Psoas muscle (tissue), 8 donors: Measurements from ENCODE around the gene MX2. TPM values are rescaled to one million over a fixed set of nuclear protein-coding genes. Genes with fewer than 3 reads are reported as not detected.
A peak's percentile ranks its signal among the peaks of the same experiment; 100 is the strongest.

Source experiments
- ATAC-seq, 4 donors: fragments of 200-7000 bp; cut with Tn5 transposase; one replicate each; pipeline ENCODE4 v1.9.1; 2020; ENCODE audit warnings: moderate library complexity in 3 of 4, mild to moderate bottlenecking in 2 of 4
- DNase-seq, 2 donors: peaks; one replicate each; pipeline ENCODE4 v3.0.0-alpha.2; 2020
- H3K27ac ChIP-seq: fragments of 200-600 bp; one replicate; pipeline ENCODE4 v1.8.0; 2022
- H3K27me3 ChIP-seq, 3 donors: fragments of 200-600 bp in 1 of 3; one replicate each; pipeline versions ENCODE4 v1.6.1 to v1.8.0; 2013 to 2022; ENCODE audit warnings: low read length in 2 of 3, mild to moderate bottlenecking in 2 of 3, moderate library complexity in 1 of 3; ENCODE audit not compliant: insufficient read depth in 3 of 3
- H3K36me3 ChIP-seq, 2 donors: fragments of 200-600 bp in 1 of 2; one replicate each; pipeline versions ENCODE4 v1.6.1 to v1.8.0; 2013 to 2022; ENCODE audit warnings: low read depth in 1 of 2, mild to moderate bottlenecking in 1 of 2, moderate library complexity in 1 of 2; ENCODE audit not compliant: insufficient read depth in 1 of 2
- H3K4me1 ChIP-seq: fragments of 200-600 bp; one replicate; pipeline ENCODE4 v1.8.0; 2022
- H3K4me3 ChIP-seq: fragments of 200-600 bp; one replicate; pipeline ENCODE4 v1.8.0; 2022; ENCODE audit warnings: mild to moderate bottlenecking
- H3K9me3 ChIP-seq: fragments of 200-600 bp; one replicate; pipeline ENCODE4 v1.8.0; 2022
- WGBS, 3 donors: extraction: QIAGEN DNeasy Blood & Tissue Kit; methylation state at CpG; one replicate each; pipeline versions ENCODE4 v1.1.6 to v1.1.7; 2013; 5-methylcytosine and 5-hydroxymethylcytosine counted together
- intact Hi-C, 2 donors: fragments of 100-400 bp; cut with DNase I; formaldehyde crosslinking; loops; one replicate each; pipeline versions ENCODE4 v1.11.0 to v1.14.2; 2022
- polyA plus RNA-seq, 3 donors: library from polyadenylated mRNA; stranded (reverse); fragments of 200-250 nt; gene quantifications; one replicate each; pipeline ENCODE4 v1.2.3, GENCODE V29; 2013
- total RNA-seq, 4 donors: library from RNA; stranded (reverse); fragmentation: NEBNext Ultra II Directional in 2 of 4; extraction: Animal tissue kit (Norgen Biotek cat#: 25700) in 2 of 4; gene quantifications; one replicate each; pipeline versions ENCODE4 v1.2.1 to v1.2.4, GENCODE V29; 2021 to 2023
- TF ChIP-seq, protein P1 (sequence below): fragments of 200-600 bp; IDR thresholded peaks from one replicate; pipeline ENCODE4 v1.8.0; 2022; ENCODE audit warnings: antibody characterized with exemption
- donor health status: healthy with polysubstance abuse.
- donor health status: DM: no; HTN: no; CAD: no; lungs with moderate emphysema.
- donor health status: Bipolar disorder and iron deficiency.
- donor health status: healthy.
- donor health status: DM: yes; HTN: yes; CAD: no.
- donor health status: DM: no; HTN: no; CAD: no.
- donor health status: DM: no; HTN: no; CAD: no.
- donor health status: DM: yes; HTN: yes; CAD: no.

The MX2 gene
- total and polyA plus RNA-seq, 7 donors, result 1.2 to 3.6 (median 2.7) TPM

DNA sequence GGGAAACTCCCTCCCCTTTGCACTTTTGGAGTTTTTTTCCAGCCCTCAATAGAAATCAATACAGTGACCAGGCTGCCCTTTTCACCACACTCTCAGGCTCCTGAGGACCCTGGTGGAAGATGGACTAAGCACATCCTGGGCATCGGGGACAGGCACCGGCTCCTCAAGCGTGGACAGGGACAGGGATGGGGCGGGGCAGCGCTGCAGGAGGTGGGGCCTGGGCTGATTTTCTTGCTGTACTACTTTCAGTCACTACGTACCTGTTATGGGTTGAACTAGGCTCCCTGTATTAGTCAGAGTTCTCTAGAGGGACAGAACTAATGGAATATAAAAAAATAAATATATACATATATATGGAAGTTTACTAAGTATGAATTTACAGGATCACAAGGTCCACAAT, 2.5 kb downstream of the MX2 start:
- H3K4me1 ChIP-seq, result no peaks in the 10 kb centered on the region
- H3K4me3 ChIP-seq, result no peak overlapping the region
- TF ChIP-seq, protein P1, sequence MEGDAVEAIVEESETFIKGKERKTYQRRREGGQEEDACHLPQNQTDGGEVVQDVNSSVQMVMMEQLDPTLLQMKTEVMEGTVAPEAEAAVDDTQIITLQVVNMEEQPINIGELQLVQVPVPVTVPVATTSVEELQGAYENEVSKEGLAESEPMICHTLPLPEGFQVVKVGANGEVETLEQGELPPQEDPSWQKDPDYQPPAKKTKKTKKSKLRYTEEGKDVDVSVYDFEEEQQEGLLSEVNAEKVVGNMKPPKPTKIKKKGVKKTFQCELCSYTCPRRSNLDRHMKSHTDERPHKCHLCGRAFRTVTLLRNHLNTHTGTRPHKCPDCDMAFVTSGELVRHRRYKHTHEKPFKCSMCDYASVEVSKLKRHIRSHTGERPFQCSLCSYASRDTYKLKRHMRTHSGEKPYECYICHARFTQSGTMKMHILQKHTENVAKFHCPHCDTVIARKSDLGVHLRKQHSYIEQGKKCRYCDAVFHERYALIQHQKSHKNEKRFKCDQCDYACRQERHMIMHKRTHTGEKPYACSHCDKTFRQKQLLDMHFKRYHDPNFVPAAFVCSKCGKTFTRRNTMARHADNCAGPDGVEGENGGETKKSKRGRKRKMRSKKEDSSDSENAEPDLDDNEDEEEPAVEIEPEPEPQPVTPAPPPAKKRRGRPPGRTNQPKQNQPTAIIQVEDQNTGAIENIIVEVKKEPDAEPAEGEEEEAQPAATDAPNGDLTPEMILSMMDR, result no peak
- no peaks in the 10 kb centered on the region for H3K36me3 ChIP-seq
- intact Hi-C loops, result no loop called here
- DNase-seq, result no peak
- H3K27me3 ChIP-seq, result peaks cover 0 to 7% (median 0%) of the 10 kb centered on the region in 3 donors
- ATAC-seq, result no peak
- H3K9me3 ChIP-seq, result no peaks in the 10 kb centered on the region
- WGBS, 3 donors, result 79 to 83% (median 82%) methylated on average over 6 of the region's 6 CpGs
- no peak overlapping the region for H3K27ac ChIP-seq

DNA sequence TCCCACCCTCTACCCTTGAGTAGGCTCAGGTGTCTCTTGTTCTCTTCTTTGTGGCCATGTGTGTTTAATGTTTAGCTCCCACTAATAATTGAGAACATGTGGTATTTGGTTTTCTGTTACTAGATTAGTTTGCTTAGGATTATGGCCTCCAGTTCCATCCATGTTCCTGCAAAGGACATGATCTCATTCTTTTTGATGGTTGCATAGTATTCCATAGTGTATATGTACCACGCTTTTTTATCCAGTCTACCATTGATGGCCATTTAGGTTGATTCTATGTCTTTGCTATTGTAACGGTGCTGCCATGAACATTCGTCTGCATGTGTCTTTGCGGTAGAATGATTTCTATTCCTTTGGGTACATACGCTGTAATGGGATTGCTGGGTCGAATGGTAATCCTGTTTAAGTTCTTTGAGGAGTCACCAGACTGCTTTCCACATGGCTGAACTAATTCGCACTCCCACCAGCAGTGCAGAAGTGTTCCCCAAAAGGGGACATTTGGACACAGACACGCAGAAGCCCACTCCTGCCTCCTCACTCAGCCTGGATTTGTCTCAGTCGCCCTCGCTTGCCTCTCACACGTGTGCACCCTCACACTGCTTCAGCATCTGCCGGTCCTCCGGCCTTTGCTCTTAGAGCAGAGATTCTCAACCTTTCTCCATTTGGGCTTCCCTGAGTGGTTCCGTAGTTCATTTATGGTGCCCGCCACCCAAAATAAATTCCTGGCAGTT, 3.7 kb downstream of the MX2 start:
- WGBS, 3 donors, result 94 to 97% (median 96%) methylated on average over 15 of the region's 15 CpGs
- Histone ChIP-seq H3K9me3 (no peaks in the 10 kb centered on the region), H3K4me1 (no peaks in the 10 kb centered on the region), H3K36me3 (no peaks in the 10 kb centered on the region), H3K27me3 (peaks cover 0 to 7% (median 0%) of the 10 kb centered on the region in 3 donors), H3K27ac (no peak overlapping the region), H3K4me3 (no peak overlapping the region)
- TF ChIP-seq, protein P1, result no peak
- DNase-seq (no peak), ATAC-seq (no peak)
- intact Hi-C loops, result no loop called here

DNA sequence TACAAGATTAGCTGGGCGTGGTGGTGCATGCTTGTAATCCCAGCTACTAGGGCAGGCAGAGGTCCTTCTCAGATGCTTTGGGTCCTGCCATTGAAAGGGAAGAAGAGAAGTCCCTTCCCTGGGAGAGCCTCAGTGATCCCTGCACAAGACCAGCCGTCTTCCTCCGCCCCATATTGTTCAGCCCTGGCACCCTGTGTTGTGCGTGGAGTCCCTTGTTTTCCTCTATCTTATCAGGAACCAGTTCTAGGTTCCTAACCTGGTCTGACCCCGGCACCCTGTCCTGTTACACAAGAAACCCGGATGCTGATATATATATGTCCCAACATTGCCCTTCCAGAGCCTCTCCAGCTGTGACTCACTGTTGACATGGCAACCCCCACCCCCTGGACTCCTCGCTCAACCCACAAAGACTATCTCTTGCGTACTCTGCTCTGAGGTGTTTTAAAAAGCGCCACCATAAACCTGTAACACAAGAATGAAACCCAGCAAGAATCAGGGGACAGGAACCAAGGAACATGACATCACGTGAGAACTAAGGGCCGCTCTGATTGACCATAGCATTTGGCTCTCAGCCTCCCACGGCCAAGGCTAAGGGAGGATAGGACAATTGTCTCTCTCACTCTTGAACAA, 4.8 kb downstream of the MX2 start:
- DNase-seq (peak in 1 of 2 donors; percentile 41), ATAC-seq (peak in 1 of 4 donors; percentile 26)
- 66 to 72% (median 68%) methylated on average over 12 of the region's 12 CpGs for WGBS, 3 donors
- intact Hi-C loops, result no loop called here
- TF ChIP-seq, protein P1, result no peak
- Histone ChIP-seq H3K27ac (no peak overlapping the region), H3K36me3 (no peaks in the 10 kb centered on the region), H3K4me1 (no peaks in the 10 kb centered on the region), H3K9me3 (no peaks in the 10 kb centered on the region), H3K27me3 (peaks cover 0 to 12% (median 0%) of the 10 kb centered on the region in 3 donors), H3K4me3 (no peak overlapping the region)

DNA sequence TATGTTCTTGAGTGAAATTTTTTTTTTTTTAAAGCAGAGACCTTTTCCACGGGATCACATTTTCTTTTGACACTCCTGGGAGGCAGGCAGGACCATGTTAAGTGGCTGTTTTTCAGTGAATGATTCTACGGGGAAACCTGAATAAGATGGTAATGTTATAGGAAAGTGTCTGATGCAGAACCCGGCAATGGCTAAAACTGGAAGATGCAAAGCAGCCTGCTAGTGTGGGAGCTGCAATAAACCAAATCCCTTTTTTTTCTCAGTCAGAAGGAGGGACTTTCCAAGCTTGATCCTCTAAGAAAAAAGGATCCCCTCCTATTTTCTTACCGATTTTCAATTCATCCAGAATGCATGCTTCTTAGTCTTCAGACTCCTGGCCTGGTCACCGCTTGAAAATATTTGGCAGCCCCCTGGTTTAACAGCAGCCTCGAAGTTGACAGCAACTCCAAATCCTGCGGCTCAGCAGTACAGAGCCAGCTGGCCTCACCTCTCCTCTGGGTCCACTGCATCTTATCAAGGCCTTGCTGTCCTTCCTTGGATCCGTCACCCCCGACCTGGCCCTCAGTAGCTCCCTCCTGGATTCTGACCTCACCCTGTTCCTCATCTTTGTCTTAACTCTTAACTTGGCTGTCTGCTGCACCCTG, 5.6 kb downstream of the MX2 start:
- no peaks in the 10 kb centered on the region for H3K9me3 ChIP-seq
- H3K4me1 ChIP-seq, result no peaks in the 10 kb centered on the region
- intact Hi-C loops, result no loop called here
- DNase-seq (no peak), ATAC-seq (no peak)
- 54 to 61% (median 60%) methylated on average over 9 of the region's 9 CpGs for WGBS, 3 donors
- H3K36me3 ChIP-seq, result no peaks in the 10 kb centered on the region
- TF ChIP-seq, protein P1, result no peak
- no peak overlapping the region for H3K27ac ChIP-seq
- H3K4me3 ChIP-seq, result no peak overlapping the region
- H3K27me3 ChIP-seq, result peaks cover 0 to 12% (median 0%) of the 10 kb centered on the region in 3 donors
